Stimulated activated CD8-positive, alpha-beta memory T cell treated with anti-CD3 and anti-CD28 coated beads, Interleukin-15, amount 100 ng/mL, for 1 hour (primary cell): ENCODE data around the gene CAP2.
"Not testable (repeated sequence)": the region's sequence is repeated elsewhere in the genome, so short reads cannot be mapped to it uniquely, and the experiment has no call there.

Source experiments
- DNase-seq: peaks from one replicate; pipeline ENCODE4 v3.0.0-alpha.2; 2020; ENCODE audit warnings: low read depth

The CAP2 gene

DNA sequence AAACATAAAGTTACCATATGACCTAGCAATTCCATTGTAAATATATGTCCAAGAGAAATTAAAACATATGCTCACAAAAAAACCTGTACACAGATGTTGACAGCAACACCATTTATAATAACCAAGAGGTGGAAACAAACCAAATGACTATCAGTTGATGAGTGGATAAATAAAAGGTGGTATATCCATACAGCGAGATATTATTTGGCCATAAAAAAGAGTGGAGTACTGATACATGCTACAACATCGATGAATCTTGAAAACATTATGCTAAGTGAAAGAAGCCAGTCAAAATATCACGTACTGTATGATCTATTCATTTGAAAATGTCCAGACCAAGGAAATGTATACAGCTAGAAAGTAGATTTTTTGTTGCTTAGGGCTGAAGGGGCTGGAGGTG lies 2.9 kb downstream of the CAP2 start:
- DNase-seq: no peak

DNA sequence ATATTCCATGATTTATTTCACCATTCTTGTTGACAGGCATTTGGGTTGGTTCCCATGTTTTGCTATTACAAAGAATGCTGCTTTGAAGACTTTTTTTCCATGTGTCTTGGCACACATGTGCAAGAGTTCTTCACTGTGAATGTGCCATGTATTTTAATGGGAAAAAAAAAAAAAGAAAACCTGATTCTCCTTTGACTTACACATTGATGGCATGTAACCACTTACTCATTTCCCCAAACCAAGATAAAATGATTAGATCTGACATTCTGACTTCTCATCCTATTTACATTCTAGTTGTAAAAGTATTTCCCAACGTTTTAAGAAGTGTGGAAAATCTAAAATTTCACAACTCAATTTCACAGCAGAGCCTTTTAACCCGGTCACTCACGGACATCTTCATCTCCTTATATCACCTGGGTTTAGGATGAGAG lies 4.4 kb downstream of the CAP2 start:
- no peak for DNase-seq

DNA sequence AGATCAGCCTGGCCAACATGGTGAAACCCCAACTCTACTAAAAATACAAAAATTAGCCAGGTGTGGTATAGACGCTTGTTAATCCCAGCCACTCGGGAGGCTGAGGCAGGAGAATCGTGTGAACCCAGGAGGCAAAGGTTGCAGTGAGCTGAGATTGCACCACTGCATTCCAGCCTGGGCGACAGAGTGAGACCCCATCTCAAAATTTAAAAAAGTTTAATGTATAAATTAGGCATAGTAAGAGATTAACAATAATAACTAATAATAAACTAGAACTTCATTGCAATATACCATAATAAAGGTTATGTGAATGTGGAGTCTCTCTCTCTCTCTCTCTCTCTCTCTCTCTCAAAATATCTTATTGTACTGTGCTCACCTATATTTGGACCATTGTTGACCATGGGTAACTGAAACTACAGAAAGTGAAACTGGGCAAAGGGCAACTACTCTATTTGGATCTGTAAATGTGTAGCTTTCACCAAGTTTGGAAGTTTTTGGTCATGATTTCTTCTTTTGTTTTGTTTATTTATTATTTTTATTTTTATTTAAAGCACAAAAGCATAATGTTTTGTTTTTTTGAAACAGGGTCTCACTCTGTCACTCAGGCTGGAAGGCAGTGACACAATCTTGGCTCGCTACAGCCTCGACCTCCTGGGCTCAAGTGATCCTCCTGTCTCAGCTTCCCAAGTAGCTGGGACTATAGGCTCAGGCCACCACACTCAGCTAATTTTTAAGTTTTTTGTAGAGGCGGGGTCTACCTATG lies 12.0 kb downstream of the CAP2 start:
- DNase-seq: not testable (repeated sequence)

DNA sequence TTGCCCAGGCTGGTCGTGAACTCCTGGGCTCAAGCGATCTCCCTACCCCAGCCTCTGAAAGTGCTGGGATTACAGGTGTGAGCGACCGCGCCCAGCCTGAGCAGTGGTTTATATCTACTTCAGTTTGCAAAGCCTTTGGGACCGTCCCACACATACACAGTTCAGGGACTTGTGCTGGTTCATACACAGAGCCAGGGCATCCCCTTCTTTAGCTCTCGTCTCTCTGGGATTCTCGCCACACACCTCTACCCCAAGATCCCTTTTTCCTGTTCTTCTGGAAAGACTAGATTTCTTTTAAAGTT lies 12.5 kb downstream of the CAP2 start:
- DNase-seq: no peak

DNA sequence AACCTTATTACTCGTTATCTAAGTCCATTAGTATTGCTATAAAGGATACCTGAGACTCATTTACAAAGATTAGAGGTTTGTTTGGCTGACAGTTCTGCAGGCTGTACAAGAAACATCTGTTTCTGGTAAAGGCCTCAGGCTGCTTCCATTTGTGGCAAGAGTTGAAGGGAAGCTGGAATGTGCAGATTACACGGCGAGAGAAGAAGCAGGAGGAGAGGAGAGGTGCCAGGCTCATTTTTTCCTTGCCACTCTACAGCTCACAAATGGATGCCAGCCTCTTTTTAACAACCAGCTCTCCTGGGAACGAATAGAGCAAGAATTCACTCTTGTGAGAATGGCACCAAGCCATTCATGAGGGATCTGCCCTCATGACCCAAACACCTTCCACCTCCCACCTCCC lies 14.7 kb downstream of the CAP2 start:
- no peak for DNase-seq

DNA sequence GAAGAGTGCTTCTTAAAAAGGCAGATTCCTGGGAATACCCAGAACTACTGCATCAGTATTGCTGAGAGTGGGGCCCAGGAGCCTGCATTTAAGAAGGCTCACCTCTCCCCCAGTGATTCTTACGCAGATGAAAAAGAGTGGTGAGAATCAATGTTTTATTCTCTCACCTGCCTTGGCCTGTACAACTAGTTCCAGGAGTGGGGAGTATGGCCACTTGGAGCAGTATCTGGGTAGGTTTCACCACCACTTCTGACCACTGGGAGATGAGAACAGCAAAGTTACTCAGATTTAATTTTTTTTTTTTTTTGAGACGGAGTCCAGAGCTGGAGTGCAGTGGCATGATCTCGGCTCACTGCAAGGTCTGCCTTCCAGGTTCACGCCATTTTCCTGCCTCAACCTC lies 16.9 kb downstream of the CAP2 start:
- no peak for DNase-seq

DNA sequence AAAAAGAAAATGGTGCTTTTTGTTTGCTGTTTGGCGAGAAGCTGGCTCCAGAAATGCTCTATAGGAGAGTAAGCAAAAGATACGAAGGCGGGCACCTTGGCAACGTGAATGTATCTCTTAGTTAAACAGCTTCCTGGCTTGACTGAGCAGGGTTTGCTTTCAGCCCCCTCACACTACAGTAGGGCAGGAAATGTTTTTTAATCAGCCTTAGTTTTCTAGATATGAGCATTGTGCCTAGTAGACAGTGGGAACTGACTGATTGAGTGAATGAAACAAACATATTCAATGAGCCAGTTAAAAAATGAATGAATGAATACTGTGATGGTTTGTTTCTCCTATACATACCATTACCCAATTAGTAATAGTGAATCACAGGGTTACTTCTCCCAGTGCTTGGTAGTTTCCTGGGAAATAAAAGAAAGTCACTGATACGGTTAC lies 19.9 kb downstream of the CAP2 start:
- DNase-seq: no peak

DNA sequence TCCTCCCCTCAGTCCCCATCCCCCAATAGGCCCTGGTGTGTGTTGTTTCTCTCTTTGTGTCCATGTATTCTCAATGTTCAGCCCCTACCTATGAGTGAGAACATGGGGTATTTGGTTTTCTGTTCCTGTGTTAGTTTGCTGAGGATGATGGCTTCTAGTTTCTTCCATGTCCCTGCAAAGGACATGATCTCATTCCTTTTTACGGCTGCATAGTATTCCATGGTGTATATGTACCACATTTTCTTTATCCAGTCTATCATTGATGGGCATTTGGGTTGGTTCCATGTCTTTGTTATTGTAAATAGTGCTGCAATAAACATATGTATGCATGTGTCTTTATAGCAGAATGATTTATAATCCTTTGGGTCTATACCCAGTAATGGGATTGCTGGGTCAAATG lies 21.0 kb downstream of the CAP2 start:
- DNase-seq: not testable (repeated sequence)

DNA sequence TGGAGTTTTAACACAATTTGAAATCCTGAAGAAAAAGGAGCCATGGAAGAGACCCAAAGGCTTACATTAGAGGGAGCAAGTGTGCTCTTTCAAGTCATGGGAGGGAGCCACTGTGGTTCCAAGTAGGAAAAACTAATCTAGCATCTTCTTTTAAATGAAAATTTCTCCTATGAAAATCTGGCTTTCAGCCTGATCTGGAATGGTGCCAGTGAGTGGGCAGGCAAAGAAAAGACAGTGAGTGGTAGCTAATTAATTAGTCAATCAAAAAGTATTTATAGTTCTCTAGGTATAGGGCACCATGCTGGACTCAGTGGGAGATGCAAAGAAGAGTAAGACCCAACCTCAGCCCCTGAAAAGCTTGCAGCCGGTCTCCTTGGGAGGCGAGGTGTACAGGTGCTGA lies 21.9 kb downstream of the CAP2 start:
- no peak for DNase-seq

DNA sequence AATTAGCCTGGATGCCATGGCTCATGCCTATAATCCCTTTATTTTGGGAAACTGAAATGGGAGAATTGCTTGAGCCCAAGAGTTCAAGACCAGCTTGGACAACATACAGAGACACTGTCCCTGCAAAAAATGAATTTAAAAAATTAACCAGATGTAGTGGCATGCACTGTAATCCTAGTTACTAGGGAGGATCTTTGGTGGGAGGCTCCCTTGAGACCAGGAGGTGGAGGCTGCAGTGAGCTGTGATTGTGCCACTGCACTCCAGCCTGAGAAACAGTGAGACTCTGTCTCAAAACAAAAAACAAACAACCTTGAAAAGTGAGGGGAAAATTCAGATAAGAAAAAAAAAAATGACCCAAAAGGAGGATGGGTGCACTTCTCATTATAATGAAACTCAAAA lies 23.4 kb downstream of the CAP2 start:
- no peak for DNase-seq

DNA sequence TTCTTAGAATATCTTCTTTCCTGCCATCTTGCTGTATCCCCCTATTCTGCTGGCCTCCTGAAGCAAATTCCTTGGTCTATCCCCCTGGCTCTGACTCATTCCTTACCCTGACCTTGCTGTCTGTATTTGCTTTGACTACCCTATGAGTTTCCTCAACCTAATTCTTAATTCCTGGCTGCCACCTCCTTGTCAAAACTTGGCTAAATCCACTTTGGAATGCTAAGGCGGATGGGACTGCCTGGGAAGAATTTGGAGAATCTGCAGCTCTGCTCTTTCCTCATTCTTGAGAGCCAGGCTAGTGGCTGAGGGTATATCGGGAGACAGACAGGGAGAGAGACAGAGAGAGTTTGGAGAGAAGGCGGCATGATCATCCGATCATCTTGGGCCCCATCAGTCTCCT lies 24.4 kb downstream of the CAP2 start:
- DNase-seq: no peak

DNA sequence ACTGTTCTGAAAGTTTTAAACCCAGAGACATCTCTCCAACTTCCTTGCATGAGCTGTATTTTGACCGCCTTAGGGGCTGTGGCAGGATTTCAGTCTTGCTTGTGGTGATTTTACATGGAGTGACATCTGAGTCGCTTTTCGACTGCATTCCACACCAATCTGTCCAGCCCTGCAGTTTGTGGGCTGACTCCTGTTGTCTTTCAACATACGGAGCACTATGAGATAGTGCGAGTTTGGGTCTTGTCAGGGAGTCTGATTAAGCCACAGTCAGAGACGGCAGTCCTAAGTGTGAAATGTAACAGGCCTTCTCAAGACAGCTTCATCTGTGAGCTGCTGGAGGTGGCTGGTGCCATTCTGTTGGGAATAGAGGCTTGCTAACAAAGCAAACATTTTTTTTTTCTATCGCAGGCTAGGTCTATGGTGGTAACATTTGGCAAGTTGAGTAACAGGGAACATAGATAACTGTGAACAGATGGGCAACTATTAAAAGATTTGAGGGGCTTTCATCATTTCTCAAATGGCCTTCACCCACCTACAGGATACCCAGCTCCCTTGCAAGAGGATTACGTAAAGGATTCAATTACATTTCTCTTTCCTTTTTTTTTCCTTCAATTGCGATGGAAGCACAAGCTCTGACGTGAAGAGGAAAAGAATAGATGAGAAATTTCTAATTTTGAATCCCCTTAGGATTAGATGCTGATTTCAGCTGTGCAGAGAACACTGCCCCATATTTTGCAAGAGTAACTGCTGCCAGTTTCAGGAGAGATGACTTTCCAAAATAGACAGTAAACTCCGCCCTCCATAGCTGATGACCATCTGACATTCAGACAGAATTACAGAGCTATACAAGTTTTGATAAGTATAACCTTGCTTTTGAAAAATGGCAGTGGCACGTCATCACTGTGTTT lies 25.1 kb downstream of the CAP2 start:
- DNase-seq: no peak

DNA sequence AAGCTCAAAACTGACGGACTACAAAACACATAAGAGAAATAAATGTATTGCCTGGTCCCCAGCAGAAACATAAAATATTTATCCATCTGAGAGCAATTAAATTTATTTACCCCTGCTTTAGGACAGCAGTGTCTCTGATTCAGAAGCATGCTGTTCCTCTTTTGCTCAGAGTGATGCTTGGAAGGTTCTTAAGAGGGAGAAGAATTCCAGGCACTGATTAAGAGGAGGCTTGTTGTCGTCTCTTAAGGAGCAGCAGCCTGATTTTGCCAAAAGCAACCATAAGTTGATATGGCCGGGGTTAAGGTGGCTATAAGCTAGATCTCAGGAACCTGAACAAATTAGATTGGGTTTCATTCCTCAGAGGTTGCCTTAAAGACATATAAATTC lies 25.8 kb downstream of the CAP2 start:
- DNase-seq: no peak

DNA sequence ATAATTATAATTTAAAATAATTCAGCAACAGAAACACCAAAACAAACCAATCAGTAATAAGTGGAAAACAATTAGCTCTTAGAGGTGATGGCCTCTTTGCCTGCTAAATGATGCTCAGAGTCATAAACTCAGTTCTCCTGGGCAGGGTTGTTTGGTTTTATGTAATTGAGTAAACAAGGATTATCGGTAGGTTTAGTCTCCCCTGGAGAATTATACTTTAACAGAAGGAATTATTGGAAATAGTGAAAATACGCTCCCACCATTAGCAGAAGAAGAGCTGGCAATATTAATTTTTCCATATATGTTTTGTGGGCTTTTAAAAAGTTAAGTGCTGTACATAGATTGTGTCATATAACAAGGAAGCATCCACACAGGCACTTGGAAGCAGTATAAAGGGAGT lies 27.0 kb downstream of the CAP2 start:
- DNase-seq: no peak

DNA sequence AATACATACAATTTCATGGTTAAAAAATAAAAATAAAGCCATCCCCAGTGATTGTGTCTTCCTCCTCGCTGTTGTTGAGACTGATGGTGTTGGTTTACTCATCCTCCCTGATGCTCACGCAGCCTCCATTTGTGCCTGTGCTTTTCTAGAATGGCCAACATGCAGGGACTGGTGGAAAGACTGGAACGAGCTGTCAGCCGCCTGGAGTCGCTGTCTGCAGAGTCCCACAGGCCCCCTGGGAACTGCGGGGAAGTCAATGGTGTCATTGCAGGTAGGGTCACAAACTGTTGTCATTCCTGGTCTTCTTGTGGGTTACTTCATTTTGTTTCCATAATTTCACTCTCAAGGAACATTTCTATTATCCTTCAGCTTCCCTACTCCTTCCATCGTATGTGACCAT lies 28.0 kb downstream of the CAP2 start:
- no peak for DNase-seq

DNA sequence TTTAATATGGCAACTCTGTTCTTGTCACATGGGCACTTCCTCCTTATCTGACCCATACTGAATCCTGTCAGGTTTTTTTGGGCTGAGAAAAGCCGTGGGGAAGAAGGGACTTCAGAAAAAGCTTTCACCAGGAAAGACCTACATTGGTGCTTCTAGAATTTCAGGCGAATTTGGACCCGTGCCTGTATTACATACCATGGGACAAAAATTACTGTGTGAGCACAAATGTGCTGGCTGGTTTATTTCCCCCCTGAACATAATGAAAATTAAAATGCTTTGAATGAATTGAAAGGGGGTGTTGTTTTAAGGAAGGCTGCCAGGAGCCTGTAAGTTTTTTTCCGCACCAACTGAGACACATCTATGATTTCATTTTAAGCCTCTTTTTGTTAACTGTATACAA lies 29.6 kb downstream of the CAP2 start:
- no peak for DNase-seq

DNA sequence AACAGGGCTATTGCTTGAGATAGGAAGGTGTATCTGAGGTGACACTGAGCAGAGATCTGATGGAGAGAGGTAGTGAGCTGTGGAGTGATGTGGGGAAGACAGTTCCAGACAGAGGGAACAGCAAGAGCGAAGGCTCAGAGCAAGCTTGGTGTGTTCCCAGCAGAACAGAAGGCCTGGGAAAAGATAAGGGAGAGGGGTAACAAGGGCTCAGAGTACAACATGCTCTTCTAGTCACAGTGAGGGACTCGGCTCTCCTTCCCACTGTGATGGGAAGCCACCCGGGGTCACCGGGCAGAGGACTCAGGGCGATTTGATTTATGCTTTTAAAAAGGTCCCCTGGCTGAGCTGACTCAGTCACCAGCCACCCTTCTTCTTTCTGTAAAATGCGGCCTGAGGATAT lies 33.7 kb downstream of the CAP2 start:
- DNase-seq: no peak

DNA sequence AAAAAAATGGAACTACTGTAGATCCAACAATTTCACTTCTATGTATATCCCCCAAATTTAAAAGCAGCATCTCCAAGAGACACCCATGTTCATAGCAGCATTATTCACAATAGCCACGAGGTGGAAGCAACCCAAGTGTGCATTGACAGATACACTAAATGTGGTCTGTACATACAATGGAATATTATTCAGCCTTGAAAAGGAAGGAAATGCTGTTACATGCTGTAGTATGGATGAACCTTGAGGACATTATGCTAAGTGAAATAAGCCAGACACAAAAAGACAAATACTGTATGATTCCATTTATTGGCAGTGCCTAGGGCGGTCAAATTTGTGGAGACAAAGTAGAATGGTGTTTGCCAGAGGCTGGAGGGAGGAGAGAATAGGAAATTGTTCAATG lies 34.2 kb downstream of the CAP2 start:
- no peak for DNase-seq

DNA sequence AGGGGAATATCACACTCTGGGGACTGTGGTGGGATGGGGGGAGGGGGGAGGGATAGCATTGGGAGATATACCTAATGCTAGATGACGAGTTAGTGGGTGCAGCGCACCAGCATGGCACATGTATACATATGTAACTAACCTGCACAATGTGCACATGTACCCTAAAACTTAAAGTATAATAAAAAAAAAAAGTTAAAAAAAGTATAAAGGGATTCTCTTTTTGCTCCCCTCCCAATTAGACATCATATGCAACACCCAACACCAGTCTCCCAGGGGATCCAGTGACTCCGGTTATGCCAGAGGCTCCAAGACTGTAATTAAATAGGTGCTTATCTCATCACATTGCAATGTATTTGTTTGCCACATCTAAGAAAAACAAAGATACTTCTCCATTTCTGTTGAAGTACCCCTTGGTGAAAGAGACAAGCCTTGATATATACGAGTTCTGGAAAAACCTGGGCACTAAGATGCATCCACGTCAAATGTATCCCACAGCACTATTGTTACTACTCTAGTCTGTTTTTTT lies 35.3 kb downstream of the CAP2 start:
- DNase-seq: not testable (repeated sequence)

DNA sequence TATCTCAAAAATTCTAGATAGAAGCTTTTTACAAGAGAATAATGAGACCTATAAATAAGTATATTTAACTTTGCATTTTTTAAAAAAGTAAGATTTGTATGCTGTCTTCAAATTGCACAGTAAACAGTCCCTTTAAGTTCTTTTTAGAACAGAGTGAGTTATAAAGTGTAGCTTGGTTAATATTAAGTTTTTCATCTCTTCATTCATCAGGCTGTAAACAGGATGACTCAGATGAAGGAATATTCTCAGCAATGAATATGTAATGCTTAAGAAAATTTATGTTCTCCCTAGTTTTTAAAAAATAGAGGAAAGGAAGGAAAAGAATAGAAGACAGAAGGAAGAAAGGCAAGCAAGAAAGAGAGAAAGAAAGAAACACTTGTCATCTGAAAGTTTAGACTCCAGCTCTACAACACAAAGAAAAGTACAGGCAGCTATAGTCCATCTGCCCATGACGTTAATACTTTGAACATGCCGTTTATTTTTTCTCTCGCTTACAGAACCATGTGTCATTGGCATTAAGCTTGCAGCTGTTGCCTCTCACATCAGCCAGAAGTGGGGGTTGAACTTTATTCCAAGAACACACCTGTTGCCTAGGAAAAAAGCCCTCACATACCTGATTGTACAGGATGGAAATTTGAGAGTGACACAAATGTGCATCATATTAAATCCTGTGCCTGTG lies 36.1 kb downstream of the CAP2 start:
- no peak for DNase-seq

DNA sequence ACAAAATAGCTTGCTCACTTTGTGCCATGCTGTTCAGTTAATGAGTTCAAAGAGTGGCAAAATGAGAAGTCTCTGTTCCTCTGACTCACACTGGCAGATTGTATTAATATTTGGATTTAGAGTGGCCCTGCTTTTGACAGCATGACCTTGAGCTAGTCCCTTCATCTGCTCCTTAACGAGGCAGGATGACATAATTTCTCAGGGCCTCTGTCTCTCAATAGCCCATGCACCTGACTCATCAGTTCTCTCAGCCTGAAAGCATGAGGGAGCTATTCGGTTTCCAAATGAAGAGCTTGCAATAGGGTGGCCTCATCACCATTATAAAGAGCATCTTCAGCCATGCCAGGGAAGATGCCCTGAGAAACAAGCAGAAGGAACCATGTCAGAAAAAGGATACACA lies 38.2 kb downstream of the CAP2 start:
- DNase-seq: no peak

DNA sequence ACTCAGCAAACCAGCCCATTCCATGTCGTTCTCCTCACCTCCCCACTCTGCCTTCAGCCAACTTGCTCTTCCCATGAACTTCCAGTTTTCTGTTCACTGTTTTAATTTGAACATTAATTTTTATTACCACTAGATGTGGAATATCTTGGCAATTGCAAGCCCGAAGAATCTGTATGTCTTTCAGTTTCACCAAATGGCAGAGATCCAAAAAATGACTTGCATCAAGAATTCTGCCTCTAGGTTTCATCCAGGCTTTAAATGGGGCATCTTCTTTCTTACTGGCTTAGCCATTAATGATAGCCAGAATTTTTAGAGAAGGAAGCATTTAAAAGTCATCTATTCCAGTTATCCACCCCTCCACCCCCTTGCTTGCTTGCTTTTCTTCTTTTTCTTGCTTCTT lies 39.0 kb downstream of the CAP2 start:
- DNase-seq: no peak
